C4-2B (cell line): ENCODE data around the gene CCSER2.

Experiments used
- H3K27ac ChIP-seq: fragments of 450-650 bp; 2 replicates; pipeline ENCODE4 v1.5.1; 2017
- CTCF ChIP-seq: fragments of 450-650 bp; conservative IDR thresholded peaks from 2 replicates; pipeline ENCODE4 v1.5.1; 2017; ENCODE audit warnings: mild to moderate bottlenecking
- ZFX ChIP-seq: fragments of 450-650 bp; IDR thresholded peaks from 2 replicates; pipeline ENCODE4 v1.6.1; 2017

Gene CCSER2

GRCh38 chr10:84456126-84456525 is 127.7 kb downstream of the CCSER2 start:
- TF ChIP-seq CTCF (no peak), ZFX (no peak)
- H3K27ac ChIP-seq = no peak overlapping the region

GRCh38 chr10:84460520-84460919 is 132.1 kb downstream of the CCSER2 start:
- TF ChIP-seq CTCF = no peak
- TF ChIP-seq ZFX = no peak

DNA sequence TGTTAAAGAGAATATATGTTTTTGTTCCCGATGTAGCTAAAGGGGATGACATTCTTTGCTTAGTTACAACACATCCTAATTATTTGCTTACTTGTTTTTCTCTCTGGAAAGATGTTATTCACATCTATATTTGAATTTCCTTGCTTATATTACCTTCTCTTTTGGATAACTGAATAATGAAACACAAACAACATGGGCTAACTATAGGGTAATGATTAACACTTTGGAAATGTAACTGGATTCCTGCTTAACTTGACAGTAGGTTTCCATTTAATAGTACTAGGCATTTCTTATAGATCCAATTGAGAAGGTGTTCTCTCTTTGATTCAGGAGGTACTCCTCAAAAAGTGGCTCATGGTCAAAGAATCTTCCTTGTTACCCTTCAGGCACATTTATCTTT is 141.1 kb downstream of the CCSER2 start:
- TF ChIP-seq CTCF = no peak
- TF ChIP-seq ZFX = no peak
- H3K27ac ChIP-seq = no peak overlapping the region

More at GRCh38 chr10:84460520-84460919, 132.1 kb downstream of the CCSER2 start:
- H3K27ac ChIP-seq = no peak overlapping the region

- no peak overlapping the region for H3K27ac ChIP-seq
- TF ChIP-seq CTCF = no peak
- TF ChIP-seq ZFX = no peak
These were observed 144.7 kb downstream of the CCSER2 start for GRCh38 chr10:84473136-84473535.

DNA sequence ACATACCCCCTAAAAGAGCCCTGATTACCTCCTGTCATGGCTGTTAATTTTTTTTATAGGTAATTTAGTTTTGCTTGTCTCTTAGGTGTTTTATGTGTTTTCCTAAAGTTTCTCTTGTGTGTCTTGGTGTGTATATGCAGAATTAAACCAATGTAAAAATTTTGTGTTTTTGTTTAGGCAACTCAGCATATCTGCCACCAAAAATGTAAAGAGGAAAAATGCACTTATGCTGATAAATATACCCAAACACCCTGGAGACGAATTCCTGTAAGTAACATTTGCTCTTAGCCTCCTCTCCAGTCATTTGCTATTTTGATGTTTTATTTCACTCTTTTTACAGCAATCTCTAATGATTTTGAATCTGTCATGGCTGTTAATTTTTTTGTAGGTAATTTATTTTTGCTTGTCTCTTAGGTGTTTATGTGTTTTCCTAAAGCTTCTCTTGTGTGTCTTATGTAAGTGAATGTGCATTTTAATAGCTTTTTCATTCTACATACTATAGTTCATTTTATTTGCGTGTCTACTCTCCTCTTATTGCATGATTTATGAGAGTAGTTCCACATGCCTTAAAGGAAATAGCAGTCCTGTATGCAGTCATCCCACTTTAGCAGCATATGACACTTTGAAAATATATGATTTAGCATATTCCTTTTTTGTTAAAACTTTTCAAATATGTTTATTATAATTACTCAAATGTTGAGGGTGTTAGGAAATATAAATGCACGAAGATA is 149.2 kb downstream of the CCSER2 start:
- no peak overlapping the region for H3K27ac ChIP-seq
- TF ChIP-seq CTCF = no peak
- no peak for TF ChIP-seq ZFX

DNA sequence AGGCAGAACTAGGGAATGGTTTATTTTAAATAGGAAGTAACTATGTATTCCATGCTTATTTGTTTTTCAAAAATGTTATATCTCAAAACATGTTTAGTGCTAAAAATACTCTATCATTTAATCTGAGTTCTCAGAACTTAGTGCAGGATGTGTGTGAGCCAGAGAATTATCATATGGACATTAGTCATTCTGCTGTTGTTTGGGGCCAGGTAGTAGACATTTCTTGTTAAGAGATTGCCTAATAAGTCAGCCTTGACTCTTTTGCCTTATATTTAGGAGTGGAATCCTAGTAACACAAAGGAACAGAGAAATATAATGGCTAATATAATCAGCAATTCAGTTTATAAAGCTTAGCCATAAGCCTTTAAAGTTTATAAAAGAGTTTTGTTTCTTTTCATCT is 149.8 kb downstream of the CCSER2 start:
- no peak overlapping the region for H3K27ac ChIP-seq
- TF ChIP-seq CTCF (no peak), ZFX (no peak)

DNA sequence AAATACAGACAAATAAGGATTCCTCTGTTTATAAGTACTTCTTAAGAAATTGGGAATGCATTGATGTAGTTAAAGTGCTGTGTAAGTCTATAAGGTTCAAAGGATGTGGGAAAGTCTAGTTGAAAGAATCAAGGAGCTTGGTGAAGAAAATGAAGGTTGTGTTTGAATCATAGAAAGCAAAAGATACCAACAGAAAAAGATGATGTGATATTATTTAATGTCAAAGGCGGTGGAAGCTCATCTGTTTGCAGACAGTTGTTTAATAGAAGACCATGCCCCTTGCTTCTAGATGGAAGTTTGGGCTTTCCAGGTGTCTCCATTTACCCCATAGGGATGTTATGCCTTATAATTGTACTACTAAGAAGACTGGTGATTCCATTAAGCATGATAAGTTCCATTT is 150.3 kb downstream of the CCSER2 start:
- H3K27ac ChIP-seq = no peak overlapping the region
- TF ChIP-seq CTCF (no peak), ZFX (no peak)
